GM18951 (cell line): Measurements from ENCODE around the gene COL5A1.

Experiments
- POLR2A ChIP-seq: IDR thresholded peaks from 4 replicates; pipeline ENCODE4 v1.6.1; 2011; ENCODE audit warnings: mild to moderate bottlenecking; ENCODE audit not compliant: insufficient read length, insufficient read depth; ENCODE audit errors: extremely low read depth
- in situ Hi-C: fragments of 300-500 bp; cut with MboI; formaldehyde crosslinking; loops from one replicate; pipeline ENCODE4 v1.12.0; 2022; ENCODE audit warnings: low sequenced_read_pairs, mixed read lengths, inconsistent platforms; ENCODE audit not compliant: unreplicated experiment

The COL5A1 gene

DNA sequence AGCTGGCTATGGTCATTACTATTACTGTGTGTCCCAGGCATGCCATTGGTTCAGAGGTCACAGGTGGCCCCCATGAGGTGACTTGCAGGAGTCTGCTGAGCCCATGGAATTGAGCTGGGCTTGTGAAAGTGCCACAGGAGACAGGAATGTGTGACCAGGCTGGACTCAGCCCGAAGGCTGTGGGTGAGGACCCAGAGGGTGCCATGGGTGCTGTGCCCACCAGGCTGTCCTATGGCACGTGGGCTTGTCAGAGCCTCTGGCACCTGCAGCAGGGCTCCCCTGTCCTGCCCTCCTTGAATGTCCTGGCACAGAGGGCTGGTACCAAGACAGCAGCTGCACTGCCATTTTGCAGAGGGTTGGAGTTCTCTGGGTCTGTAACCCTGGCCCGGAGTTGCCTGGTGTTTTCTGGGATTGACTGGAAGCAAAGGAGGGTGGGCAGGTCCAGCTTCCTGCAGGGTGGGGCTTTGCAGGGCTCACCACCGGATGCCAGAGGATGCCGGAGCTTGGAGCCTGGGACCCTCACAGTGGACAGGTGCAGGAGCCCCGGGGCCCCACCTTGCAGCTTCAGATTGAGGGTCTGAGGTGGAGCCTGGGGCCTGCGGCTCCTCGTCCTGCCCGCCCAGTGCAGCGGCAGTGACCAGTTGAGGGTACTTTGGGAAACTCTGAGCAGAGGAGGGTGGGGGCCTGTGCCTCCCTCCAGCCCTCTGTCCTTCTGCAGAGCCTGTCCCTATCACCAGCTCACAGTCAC lies 14.2 kb downstream of the COL5A1 start:
- in situ Hi-C loops = no loop called here

DNA sequence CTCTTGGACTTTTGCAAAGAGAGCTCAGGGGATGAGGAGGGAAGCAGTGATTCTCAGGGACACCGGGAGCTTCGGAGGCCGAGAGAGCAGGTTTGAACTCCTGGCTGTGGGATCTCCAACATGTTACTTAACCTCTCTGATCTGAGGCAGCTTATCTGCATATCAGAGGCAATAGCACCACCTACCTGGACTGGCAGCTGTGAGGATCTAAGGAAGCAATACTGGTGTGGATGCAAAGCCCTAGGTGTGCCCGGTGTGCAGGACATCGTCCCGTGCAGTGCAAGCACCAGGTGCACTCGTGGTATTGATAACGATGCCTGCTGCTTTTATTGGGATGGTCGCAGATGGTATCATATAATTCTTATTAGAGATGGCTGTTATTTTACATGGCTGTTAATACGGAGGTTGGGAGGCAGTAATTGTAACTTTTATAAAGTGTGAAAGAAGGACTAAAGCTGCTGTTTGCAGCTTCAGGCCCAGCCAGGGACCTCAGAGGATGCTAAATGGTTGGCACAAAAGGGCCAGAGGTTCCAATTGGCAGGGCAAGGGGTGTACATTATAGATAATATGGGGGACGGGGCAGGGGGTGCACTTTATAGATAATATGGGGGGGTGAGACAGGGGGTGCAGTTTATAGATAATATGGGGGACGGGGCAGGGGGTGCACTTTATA lies 14.9 kb downstream of the COL5A1 start:
- in situ Hi-C loops = no loop called here
- no peak for TF ChIP-seq POLR2A

More for the DNA sequence above, 14.2 kb downstream of the COL5A1 start:
- TF ChIP-seq POLR2A = no peak

GRCh38 chr9:134657666-134658377 lies 16.2 kb downstream of the COL5A1 start:
- in situ Hi-C loops = no loop called here
- no peak for TF ChIP-seq POLR2A

DNA sequence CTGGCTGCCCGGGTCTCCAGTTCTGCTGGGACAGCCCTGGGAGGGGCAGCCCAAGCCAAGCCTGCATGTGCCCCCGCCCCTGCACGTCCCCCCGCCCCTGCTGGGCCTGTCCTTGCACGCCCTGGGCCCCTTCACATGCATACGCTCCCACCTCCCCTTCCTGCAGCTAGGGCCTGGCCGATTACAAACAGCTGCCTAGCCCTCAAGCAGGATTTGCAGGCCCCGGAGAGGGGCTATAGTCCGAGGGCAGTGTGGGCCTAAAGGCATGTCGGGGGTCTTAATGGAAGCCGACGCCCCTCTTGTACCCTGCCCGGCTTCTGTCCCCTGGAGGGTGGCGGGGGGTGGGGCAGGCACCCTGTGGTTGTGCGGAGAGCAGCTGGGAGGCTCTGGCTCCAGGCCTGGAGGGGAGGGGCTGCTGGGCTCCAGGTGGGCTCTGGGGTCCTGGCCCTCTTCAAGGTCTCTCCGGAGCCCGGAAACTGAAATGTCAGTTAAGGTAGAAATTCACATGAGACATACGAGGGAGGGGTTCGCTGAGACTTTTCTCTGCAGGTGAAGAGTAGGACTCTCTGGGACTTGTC lies 16.9 kb downstream of the COL5A1 start:
- in situ Hi-C loops = no loop called here
- TF ChIP-seq POLR2A = no peak

DNA sequence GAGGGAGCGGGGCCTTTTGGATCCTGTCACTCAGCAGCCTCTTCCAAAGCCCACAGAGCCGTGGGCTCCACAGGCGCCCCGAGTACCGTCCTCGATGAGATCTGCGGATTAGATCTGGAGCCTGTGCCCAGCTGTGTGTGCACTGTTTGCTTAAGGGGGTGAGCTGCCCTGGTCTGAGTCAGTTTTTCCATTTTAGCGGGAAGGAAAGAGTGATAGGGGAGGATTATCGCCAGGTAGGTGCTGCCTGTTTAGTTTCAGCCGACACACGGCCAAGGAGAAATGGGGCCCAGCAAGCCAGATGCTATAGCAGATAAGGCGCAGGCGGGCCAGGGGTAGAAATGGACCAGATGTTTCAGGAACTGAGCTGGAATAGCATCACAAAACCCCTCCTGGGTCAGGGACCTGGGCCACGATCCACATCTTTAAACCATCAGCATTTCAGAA lies 18.1 kb downstream of the COL5A1 start:
- in situ Hi-C loops = no loop called here
- TF ChIP-seq POLR2A = no peak

DNA sequence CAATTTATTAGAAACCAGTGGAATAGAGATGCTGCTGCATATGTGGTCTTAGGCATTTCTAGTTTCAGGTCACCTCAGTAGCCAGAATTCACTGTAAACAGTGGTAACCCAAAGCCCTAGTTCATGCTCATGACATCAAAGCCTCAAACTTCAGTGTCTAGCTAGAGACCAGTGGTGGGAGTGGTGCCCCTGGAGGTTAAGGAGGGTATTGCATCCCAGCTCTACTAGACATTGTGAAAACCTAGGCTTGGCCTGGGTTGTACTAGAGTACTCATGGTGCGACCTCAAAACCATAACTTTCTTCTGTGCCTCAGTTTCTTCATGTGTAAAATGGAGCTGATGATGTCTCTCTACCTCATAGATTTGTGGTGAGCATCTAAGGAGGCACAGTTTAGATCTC lies 18.8 kb downstream of the COL5A1 start:
- TF ChIP-seq POLR2A = no peak
- in situ Hi-C loops = no loop called here

DNA sequence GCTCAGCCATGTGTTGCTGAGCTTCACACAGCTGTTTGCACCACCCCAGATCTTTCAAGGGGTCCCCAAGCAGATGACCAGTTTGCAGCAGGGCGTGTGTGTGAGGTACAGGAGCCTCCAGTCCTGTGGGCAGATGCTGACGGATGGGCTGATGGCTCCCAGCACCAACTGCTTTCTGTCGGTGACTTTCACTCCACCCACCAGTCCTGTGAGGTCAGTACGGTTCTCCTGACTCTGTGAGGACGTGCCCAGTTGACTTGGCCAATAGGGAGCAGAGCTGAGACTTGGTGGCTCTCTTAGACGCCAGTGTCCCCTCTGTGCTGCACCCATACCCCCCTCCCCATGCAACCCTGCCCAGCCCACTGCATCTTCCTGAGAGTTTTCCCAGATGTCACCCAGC lies 19.7 kb downstream of the COL5A1 start:
- in situ Hi-C loops = no loop called here
- TF ChIP-seq POLR2A = no peak

- TF ChIP-seq POLR2A = no peak
These were observed 20.2 kb downstream of the COL5A1 start for GRCh38 chr9:134661791-134662142.

DNA sequence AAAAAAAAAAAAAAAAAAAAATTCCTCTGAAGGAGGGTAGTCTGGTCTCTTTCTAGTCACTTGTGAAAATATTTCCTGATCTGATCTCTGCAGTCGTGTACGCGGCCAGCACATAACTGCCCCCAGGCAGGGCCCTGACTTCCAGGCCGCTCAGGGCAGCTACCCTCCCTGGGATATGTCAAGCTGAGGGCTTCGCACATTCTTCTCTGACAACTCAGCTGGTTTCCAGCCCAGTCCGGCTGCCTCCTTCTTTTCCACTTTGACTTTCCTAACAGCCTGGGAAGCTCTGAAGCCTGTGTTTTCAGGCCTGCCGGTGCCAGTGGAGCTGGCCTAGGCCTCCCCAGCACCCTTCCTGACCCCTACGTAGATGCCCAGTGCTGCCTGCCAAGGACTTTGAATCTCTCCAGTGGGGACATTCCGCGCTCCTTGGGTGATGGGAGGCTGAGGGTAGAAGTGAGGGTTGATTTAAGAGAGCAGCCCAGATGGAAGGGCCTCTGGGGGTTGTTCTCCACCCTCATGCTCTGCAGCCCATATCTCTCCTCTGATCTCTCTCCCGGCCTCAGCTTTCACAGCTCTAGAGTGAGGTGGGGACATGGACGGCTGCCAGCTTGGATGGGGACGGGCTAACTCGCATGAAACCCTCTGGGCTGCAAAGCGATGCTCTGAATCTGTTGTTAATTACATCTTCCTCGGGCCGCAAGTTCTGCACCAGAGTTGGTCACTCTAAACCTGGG lies 20.7 kb downstream of the COL5A1 start:
- in situ Hi-C loops = no loop called here
- TF ChIP-seq POLR2A = no peak

More at GRCh38 chr9:134661791-134662142, 20.2 kb downstream of the COL5A1 start:
- in situ Hi-C loops = no loop called here

GRCh38 chr9:134663084-134663483 lies 21.5 kb downstream of the COL5A1 start:
- in situ Hi-C loops = no loop called here
- TF ChIP-seq POLR2A = no peak

DNA sequence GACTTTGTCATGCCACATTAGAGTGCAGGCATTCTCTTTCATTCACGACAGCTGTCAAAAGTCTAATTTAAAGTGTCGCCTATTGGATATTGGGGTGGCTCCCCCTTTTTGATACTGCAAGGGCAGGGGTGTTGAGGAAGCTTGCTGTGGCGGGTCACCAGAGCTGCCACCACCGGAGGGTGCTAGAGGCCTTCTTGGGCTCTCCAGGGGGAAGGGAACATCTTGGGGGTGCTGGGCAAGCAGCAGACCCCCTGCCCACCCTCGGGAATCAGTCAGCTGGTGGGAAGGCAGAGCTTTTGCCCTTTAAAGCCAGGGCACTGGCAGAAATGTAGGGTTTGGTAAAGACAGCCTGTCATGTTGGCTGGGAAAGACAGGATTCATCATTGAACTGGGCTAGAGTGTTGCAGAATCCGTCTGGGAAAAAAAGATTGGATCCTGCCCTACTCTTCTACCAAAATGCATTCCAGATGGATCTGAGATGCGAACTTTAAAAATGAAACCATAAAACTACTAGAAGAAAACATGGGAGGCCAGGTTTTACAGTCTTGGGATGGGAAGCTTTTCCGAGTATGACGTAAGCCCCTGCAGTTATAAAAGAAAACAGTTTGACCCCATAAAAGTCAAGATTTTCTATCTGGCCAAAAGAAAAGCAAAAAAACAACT lies 22.3 kb downstream of the COL5A1 start:
- in situ Hi-C loops = no loop called here
- TF ChIP-seq POLR2A = no peak

DNA sequence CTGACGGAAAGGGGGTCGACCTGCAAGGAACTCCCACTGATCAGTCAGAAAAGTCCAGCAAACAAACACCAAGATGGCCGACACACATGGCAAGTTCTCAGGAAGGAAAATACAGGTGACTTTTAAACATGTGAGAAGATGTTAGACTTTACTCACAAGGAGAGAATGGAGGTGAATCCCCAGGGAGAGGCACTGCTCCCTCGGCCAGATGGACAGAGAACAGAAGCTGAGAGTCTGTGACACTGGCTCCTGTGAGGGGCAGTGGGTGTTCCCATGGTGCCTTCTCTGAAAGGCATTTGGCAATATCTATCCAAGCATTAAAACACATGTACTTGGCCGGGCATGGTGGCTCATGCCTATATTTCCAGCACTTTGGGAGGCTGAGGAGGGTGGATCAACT lies 22.8 kb downstream of the COL5A1 start:
- in situ Hi-C loops = no loop called here
- TF ChIP-seq POLR2A = no peak
